Glutamatergic neuron (in vitro differentiated cells): Measurements from ENCODE around the gene PSMC3. TPM values are rescaled to one million over a fixed set of nuclear protein-coding genes. Genes with fewer than 3 reads are reported as not detected.

Source experiments
- DNase-seq: peaks from one replicate; pipeline ENCODE4 v3.0.0; 2022
- H3K27ac Mint-ChIP-seq: one replicate; pipeline ENCODE4 v1.8.0; 2020; ENCODE audit warnings: mild to moderate bottlenecking, mixed read lengths, inconsistent platforms; ENCODE audit not compliant: unreplicated experiment
- H3K27me3 Mint-ChIP-seq: one replicate; pipeline ENCODE4 v1.8.0; 2020; ENCODE audit warnings: mild to moderate bottlenecking, moderate library complexity, mixed read lengths, inconsistent platforms; ENCODE audit not compliant: unreplicated experiment
- H3K36me3 Mint-ChIP-seq: one replicate; pipeline ENCODE4 v1.8.0; 2020; ENCODE audit warnings: mild to moderate bottlenecking, mixed read lengths, inconsistent platforms; ENCODE audit not compliant: unreplicated experiment
- H3K4me1 Mint-ChIP-seq: one replicate; pipeline ENCODE4 v1.8.0; 2020; ENCODE audit warnings: mild to moderate bottlenecking, low read depth, mixed read lengths, inconsistent platforms; ENCODE audit not compliant: unreplicated experiment
- H3K4me3 Mint-ChIP-seq: one replicate; pipeline ENCODE4 v1.8.0; 2020; ENCODE audit warnings: mild to moderate bottlenecking, mixed read lengths, inconsistent platforms; ENCODE audit not compliant: unreplicated experiment
- H3K9me3 Mint-ChIP-seq: one replicate; pipeline ENCODE4 v1.8.0; 2020; ENCODE audit warnings: mild to moderate bottlenecking, moderate library complexity, mixed read lengths, inconsistent platforms; ENCODE audit not compliant: unreplicated experiment
- total RNA-seq: library from RNA; stranded (reverse); fragmentation: NEBNext Ultra II Directional; extraction: Animal tissue kit (Norgen Biotek cat#: 25700); gene quantifications from one replicate; pipeline ENCODE4 v1.2.1, GENCODE V29; 2021; ENCODE audit not compliant: unreplicated experiment
- TF ChIP-seq, protein P1 (sequence below): fragments of 200-600 bp; sonication (generic); IDR thresholded peaks from one replicate; pipeline ENCODE4 v1.5.0; 2021; ENCODE audit not compliant: partially characterized antibody, unreplicated experiment

Gene PSMC3
- total RNA-seq, 1 donor from 2014 or later = 112 TPM

DNA sequence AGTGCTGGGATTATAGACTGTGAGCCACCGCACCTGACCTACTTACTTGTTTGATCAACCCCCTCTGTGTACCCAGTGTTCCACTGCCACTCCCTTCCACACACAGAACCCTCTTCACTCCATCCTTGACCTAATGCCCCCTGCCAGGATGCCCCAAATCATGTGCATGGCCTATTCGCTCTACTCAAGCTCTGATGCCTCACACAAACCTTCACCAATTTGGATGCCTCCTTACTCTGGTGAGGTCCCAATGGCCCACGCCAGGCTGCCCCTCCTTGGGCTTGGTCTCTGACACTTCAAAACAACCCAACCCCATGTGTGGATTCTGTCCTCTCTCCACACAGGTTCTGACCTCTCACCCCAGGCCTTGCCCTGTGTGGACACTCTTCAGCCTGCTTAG lies 9.4 kb upstream of the PSMC3 start:
- Mint-ChIP-seq H3K36me3 (no peaks in the 10 kb centered on the region), H3K4me1 (no peaks in the 10 kb centered on the region), H3K9me3 (peaks cover 2% of the 10 kb centered on the region), H3K4me3 (no peak overlapping the region), H3K27ac (no peak overlapping the region), H3K27me3 (peaks cover 4% of the 10 kb centered on the region)
- DNase-seq = no peak
- TF ChIP-seq, protein P1, sequence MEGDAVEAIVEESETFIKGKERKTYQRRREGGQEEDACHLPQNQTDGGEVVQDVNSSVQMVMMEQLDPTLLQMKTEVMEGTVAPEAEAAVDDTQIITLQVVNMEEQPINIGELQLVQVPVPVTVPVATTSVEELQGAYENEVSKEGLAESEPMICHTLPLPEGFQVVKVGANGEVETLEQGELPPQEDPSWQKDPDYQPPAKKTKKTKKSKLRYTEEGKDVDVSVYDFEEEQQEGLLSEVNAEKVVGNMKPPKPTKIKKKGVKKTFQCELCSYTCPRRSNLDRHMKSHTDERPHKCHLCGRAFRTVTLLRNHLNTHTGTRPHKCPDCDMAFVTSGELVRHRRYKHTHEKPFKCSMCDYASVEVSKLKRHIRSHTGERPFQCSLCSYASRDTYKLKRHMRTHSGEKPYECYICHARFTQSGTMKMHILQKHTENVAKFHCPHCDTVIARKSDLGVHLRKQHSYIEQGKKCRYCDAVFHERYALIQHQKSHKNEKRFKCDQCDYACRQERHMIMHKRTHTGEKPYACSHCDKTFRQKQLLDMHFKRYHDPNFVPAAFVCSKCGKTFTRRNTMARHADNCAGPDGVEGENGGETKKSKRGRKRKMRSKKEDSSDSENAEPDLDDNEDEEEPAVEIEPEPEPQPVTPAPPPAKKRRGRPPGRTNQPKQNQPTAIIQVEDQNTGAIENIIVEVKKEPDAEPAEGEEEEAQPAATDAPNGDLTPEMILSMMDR = no peak

DNA sequence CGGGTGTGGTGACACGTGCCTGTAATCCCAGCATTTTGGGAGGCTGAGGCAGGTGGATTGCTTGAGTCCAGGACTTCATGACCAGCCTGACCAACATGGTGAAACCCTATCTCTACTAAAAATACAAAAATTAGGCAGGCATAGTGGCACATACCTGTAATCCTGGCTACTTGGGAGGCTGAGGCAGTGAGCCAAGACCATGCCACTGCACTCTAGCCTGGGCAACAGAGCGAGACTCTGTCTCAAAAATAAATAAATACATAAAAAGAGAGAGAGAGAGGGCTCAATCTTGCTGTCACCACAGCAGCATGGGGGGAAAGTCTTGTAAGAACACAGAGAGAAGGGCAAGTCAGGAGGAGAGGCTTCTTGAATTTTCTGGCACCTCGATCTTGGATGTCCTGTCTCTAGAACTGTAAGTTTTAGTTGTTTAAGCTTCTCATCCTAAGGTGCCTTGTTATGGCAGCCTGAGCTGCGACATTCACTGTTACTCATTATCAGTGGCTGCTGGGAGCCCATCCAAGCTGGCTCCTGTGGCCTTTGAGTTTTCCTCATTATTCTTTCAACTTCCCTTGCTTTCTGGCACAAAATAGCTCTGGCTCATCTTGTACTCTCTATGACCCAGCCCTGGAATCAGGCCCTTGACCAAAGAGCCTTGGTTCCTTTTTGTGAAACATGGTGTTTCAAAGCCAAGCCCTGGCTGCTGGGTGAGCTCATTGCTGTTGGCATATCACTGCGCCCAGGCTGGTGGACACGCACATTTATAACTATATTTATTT lies 8.0 kb upstream of the PSMC3 start:
- DNase-seq = no peak
- Mint-ChIP-seq H3K36me3 (no peaks in the 10 kb centered on the region), H3K27me3 (peaks cover 4% of the 10 kb centered on the region), H3K27ac (no peak overlapping the region), H3K9me3 (peaks cover 2% of the 10 kb centered on the region), H3K4me3 (no peak overlapping the region), H3K4me1 (no peaks in the 10 kb centered on the region)
- TF ChIP-seq, protein P1 = no peak

DNA sequence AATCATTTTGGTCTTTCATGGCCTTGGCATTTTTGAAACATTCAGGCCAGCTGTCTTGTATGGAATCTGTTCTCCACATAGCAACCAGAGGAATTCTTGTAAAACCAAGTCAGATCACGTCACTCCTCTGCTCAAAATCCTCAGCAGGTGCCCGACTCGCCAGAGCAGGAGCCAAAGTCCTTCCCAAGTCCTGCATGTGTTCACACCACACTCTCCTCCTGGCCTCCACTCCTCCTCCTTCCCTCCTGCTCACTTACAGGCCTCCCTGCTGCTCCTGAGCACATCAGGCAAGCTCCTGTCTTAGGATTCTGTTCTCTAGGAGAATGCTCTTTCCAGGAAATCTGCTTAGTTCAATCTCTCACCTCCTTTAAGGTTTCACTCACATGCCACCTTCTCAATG lies 6.9 kb upstream of the PSMC3 start:
- H3K27me3 Mint-ChIP-seq = peaks cover 2% of the 10 kb centered on the region
- DNase-seq = no peak
- no peak overlapping the region for H3K27ac Mint-ChIP-seq
- H3K36me3 Mint-ChIP-seq = no peaks in the 10 kb centered on the region
- H3K4me3 Mint-ChIP-seq = no peak overlapping the region
- TF ChIP-seq, protein P1 = no peak
- H3K9me3 Mint-ChIP-seq = peaks cover 2% of the 10 kb centered on the region
- no peaks in the 10 kb centered on the region for H3K4me1 Mint-ChIP-seq

DNA sequence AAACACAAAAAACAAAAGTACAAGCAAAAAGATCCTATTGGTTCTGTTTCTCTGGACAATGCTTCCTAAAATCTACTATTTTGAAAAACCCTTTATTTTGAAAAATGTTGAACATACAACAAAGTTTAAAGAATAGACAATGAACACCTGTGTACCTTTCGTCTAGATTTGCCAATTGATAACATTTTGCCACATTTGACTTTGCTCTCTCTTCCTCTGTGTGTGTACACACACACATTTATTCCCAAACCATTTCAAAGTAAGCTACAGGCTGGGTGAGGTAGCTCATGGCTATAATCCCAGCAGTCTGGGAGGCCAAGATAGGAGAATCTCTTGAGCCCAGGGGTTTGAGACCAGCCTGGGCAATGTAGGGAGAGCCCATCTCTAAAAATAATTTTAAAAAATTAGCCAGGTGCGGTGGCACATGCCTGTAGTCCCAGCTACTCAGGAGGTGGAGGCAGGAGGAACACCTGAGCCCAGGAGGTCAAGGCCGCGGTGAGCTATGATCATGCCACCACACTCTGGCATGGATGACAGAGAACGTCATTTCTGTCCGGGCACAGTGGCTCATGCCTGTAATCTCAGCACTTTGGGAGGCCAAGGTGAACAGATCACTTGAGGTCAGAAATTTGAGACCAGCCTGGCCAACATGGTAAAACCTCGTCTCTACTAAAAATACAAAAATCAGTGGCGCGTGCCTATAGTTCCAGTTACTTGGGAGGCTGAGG lies 5.3 kb upstream of the PSMC3 start:
- H3K9me3 Mint-ChIP-seq = peaks cover 3% of the 10 kb centered on the region
- no peaks in the 10 kb centered on the region for H3K4me1 Mint-ChIP-seq
- TF ChIP-seq, protein P1 = no peak
- H3K36me3 Mint-ChIP-seq = no peaks in the 10 kb centered on the region
- H3K4me3 Mint-ChIP-seq = no peak overlapping the region
- H3K27ac Mint-ChIP-seq = no peak overlapping the region
- peaks cover 4% of the 10 kb centered on the region for H3K27me3 Mint-ChIP-seq
- no peak for DNase-seq

DNA sequence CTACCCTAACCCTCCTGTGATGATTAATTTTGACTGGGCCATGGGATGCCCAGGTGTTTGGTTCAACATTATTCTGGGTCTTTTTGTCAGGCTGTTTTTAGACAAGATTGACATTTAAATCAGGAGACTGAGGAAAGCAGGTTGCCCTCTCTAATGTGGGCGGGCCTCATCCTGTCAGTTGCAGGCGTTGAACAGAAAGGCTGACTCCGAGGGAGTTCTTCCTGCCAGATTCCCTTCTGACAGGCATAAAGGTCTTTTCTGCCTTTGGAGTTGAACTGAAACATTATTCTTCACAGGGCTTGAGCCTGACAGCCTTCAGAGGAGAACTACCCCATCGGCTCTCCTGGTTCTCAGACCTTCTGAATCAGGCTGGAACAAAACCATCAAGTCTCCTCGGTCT lies 4.3 kb upstream of the PSMC3 start:
- Mint-ChIP-seq H3K4me3 (no peak overlapping the region), H3K27ac (no peak overlapping the region), H3K4me1 (no peaks in the 10 kb centered on the region), H3K27me3 (peaks cover 8% of the 10 kb centered on the region), H3K9me3 (peaks cover 7% of the 10 kb centered on the region), H3K36me3 (no peaks in the 10 kb centered on the region)
- TF ChIP-seq, protein P1 = no peak
- no peak for DNase-seq
